Activated naive CD8-positive, alpha-beta T cell treated with anti-CD3 and anti-CD28 coated beads, Interleukin-2, amount 50 U/mL, for 24 hours (primary cell): ENCODE results near the gene TRAF3.
A peak's percentile ranks its signal among the peaks of the same experiment; 100 is the strongest.

Source experiments
- ATAC-seq: fragments of 150-1000 bp; cut with Tn5 transposase; one replicate; pipeline ENCODE4 v1.10.0; 2021
- DNase-seq: peaks from one replicate; pipeline ENCODE4 v3.0.0; 2021
- H3K27ac Mint-ChIP-seq: one replicate; pipeline ENCODE4 v1.8.0; 2021; ENCODE audit warnings: mild to moderate bottlenecking, mixed read lengths
- H3K27me3 Mint-ChIP-seq: one replicate; pipeline ENCODE4 v1.8.0; 2021; ENCODE audit warnings: mixed read lengths
- H3K36me3 Mint-ChIP-seq: one replicate; pipeline ENCODE4 v1.8.0; 2021; ENCODE audit warnings: low read depth, mixed read lengths
- H3K4me1 Mint-ChIP-seq: one replicate; pipeline ENCODE4 v1.8.0; 2021; ENCODE audit warnings: mixed read lengths
- H3K4me3 Mint-ChIP-seq: one replicate; pipeline ENCODE4 v1.8.0; 2021; ENCODE audit warnings: mild to moderate bottlenecking, moderate library complexity, mixed read lengths
- H3K9me3 Mint-ChIP-seq: one replicate; pipeline ENCODE4 v1.8.0; 2021; ENCODE audit warnings: mixed read lengths

The TRAF3 gene

DNA sequence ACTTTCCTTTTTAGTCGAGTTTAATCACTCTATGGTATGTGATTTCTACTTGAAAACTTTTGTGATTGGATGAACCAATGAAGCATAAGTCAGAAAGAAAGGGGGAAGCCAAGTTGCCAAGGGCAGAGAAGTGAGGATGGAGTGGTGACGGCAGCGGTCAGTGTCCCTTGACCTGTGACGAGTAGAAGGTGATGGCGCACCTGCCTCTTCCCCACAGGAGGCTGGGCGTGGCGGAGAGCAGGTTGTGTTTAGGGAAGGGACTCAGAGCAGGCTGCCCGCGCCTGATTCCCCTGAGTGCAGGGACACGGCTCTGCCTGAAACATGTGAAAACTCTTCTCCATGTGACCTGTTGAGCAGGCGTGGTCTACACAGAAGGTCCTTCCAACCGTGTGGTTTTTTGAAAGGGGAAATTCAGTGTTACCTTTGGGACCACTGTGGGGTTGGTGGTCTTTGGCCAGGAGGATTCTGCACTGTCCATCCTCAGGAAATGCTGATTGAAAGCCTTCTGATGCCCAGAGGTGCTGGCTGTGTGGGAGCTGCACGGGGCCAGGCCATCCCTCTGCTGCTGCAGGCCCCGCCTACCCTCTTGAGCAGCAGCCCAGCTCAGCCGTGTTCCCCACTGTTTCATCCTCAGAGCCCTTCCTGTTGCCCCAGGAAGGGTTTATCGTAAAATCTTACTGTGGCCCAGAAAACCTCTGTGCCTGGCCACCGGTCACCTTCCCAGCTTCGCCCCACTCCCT, 121.7 kb downstream of the TRAF3 start:
- Mint-ChIP-seq H3K4me1 (peaks cover 33% of the 10 kb centered on the region), H3K9me3 (no peaks in the 10 kb centered on the region), H3K36me3 (peaks cover 44% of the 10 kb centered on the region), H3K27ac (peak overlapping the region; percentile 38), H3K27me3 (no peaks in the 10 kb centered on the region), H3K4me3 (no peak overlapping the region)
- ATAC-seq (no peak), DNase-seq (no peak)

DNA sequence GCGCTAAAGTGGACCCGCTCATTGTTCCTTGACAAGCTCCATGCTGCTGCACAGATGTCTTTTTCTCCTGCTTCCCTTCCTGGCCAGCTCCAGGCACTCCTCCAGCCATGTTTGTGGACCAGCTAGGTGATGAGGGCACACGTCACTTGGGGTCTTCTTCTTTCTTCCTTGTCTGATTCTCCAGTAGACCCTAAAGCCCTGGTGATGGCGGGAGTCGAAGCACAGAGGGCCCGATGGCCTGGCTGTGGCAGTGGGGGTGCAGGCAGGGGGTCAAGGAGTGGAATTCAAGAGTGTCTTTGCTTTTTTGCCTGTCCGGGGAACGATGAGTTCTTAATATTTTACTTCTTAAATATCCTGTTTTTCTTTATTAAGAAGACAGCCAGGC, 122.3 kb downstream of the TRAF3 start:
- H3K36me3 Mint-ChIP-seq, result peaks cover 44% of the 10 kb centered on the region

DNA sequence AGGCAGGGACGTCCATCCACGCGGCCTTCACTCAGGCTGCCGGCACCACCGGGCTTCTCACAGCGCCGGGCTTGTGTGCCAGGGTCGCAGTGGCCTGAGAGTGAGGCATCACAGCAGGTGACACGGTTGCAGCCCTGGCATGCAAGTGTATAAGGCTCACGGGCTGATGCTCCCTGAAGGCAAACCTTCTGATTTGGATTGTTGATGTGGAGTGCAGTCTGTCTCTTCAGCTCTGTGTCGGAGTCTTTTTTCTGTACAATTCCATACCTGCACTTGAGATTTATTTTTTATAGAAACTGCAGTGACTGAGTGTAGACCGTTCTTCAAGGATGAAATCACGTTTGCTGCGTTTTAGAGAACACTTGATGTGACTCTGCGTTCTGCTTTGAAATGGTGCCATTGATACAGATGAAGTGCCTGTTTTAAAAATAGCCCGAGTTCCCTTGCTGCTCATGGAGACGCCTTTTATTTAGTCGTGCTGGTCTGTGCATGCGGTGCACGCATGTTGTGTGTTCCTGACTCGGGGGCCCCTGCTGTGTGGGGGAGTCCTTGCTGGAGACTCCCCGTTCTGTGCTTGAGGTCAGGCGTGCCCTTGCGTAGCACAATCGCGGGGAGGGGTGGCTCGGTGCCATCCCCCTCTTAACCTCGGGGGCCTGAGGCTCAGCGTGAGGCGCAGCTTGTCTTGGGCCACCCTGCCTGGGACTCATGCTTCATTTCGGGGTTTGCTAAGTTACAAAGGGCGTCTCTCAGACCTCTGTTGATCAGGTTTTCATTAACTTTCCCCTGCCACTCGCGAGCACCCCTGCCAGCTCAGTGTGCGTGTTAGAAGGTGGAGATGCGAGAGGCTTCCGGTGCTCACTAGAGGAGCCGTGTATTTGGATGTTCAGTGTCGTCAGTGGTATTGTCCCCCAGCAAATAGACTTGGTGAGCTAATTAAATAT, 123.7 kb downstream of the TRAF3 start:
- Mint-ChIP-seq H3K9me3 (no peaks in the 10 kb centered on the region), H3K27me3 (no peaks in the 10 kb centered on the region), H3K4me1 (peaks cover 34% of the 10 kb centered on the region), H3K27ac (peak overlapping the region; percentile 82), H3K36me3 (peaks cover 39% of the 10 kb centered on the region), H3K4me3 (peak overlapping the region; percentile 3)
- ATAC-seq, result peak; percentile 31
- DNase-seq, result no peak

More for the DNA sequence above, 122.3 kb downstream of the TRAF3 start:
- Mint-ChIP-seq H3K27ac (peak overlapping the region; percentile 25), H3K9me3 (no peaks in the 10 kb centered on the region), H3K4me3 (no peak overlapping the region), H3K27me3 (no peaks in the 10 kb centered on the region), H3K4me1 (peaks cover 33% of the 10 kb centered on the region)
- ATAC-seq (no peak), DNase-seq (no peak)

DNA sequence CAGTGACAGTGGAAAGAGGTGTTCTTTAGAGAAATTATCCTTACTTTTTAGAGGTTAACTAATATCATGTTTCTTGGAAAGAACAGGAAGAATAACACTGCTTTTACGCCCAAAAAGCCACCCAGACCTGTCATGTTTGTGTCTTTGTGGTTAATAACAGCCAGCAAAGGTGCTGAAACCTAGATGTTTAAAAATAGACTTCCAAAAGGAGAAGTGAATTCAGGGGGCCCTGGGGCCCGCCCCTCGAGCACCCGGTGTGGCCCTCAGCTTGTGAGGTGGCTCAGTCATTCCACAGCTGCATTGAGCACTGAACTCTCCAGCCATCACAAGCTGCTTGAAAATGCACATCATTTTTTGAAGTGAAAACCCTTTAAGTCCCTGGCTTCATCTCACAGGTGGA, 124.4 kb downstream of the TRAF3 start:
- H3K27me3 Mint-ChIP-seq, result no peaks in the 10 kb centered on the region
- DNase-seq (no peak), ATAC-seq (peak; percentile 26)
- H3K4me1 Mint-ChIP-seq, result peaks cover 34% of the 10 kb centered on the region
- no peaks in the 10 kb centered on the region for H3K9me3 Mint-ChIP-seq
- peaks cover 39% of the 10 kb centered on the region for H3K36me3 Mint-ChIP-seq
- H3K4me3 Mint-ChIP-seq, result peak overlapping the region; percentile 3
- H3K27ac Mint-ChIP-seq, result peak overlapping the region; percentile 82

DNA sequence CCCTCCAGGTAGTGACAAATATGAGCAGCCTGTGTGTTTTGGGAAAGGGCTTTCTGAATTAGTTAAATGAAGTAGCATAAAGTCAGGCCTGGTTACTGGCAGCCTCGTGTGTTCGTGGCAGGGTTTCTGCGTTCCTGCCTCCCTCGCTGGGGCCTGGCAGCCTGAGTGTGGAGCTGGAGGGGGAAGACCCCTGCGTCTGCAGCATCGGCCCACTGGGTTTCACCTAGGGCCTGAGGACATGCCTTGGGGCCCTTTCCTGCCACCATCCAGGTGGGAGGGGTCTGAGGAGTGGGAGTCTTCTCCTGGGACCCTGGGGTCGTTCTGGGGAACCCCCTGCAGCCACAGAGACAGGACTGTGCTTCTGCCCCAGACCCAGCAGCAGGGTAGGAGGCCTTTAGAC, 124.8 kb downstream of the TRAF3 start:
- H3K27me3 Mint-ChIP-seq, result no peaks in the 10 kb centered on the region
- no peaks in the 10 kb centered on the region for H3K9me3 Mint-ChIP-seq
- H3K27ac Mint-ChIP-seq, result peak overlapping the region; percentile 82
- H3K36me3 Mint-ChIP-seq, result peaks cover 39% of the 10 kb centered on the region
- peaks cover 33% of the 10 kb centered on the region for H3K4me1 Mint-ChIP-seq
- DNase-seq (no peak), ATAC-seq (no peak)
- no peak overlapping the region for H3K4me3 Mint-ChIP-seq

DNA sequence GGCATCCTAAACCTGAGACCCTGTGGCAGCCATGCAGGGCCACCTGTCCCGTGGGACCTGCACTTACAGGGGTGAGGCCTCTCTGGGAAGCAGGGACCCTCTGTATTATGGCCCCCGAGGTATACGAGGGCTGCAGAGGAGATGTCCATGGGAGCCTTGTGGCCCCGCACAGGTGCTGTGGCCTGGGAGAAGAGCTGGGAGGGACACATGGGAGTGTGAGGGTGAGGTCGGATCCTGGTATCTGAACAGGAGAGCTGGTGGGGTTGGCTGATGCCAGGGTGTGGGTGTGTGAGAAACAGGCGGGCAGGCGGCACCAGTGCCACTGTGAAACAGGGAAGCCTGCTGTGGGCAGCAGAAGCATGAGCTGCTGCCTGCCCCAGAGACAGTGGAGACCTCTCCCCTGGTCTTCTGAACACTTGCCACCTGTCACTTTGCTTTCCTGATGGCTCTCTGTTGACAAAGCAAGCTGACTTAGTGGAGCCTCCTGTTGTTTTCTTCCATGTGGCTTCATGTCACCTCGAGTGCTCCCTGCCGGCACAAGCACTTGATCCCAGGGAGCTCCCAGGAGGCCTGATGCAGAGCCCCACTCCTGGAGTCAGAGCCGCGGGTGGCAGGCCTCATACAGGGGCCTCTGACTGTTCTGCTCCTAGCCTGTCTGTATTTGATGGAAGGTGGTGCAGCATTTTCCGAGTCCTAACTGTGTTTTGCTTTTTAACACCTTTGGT, 125.4 kb downstream of the TRAF3 start:
- peaks cover 31% of the 10 kb centered on the region for H3K4me1 Mint-ChIP-seq
- peak overlapping the region; percentile 47 for H3K27ac Mint-ChIP-seq
- H3K4me3 Mint-ChIP-seq, result no peak overlapping the region
- H3K27me3 Mint-ChIP-seq, result no peaks in the 10 kb centered on the region
- H3K9me3 Mint-ChIP-seq, result no peaks in the 10 kb centered on the region
- DNase-seq, result no peak
- ATAC-seq, result no peak
- H3K36me3 Mint-ChIP-seq, result peaks cover 38% of the 10 kb centered on the region

DNA sequence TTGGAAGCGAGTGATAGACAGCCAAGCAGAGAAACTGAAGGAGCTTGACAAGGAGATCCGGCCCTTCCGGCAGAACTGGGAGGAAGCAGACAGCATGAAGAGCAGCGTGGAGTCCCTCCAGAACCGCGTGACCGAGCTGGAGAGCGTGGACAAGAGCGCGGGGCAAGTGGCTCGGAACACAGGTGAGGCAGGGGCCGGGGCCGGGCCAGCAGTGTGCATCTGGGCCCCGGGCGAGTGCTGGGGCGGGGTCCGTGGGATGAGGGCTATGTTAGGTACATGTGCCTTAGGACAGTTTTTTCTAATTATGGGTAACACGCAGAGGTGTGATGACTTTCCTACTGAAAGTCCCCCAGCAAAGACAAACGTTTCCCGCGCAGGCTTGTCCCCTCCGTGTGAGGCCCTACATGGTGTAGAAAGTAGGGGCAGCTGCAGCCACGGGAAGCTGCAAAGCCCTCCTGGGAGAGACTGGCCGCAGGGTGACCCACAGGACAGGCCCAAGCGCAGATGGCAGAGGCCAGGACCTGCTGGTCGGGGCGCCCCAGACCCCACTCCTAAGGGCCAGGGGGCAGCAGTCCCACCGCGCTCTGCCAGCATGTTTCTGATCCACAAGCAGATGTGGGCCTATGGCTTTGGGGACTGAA, 126.1 kb downstream of the TRAF3 start:
- peaks cover 27% of the 10 kb centered on the region for H3K4me1 Mint-ChIP-seq
- H3K27ac Mint-ChIP-seq, result peak overlapping the region; percentile 77
- no peak overlapping the region for H3K4me3 Mint-ChIP-seq
- ATAC-seq (no peak), DNase-seq (no peak)
- H3K9me3 Mint-ChIP-seq, result no peaks in the 10 kb centered on the region
- H3K36me3 Mint-ChIP-seq, result peaks cover 35% of the 10 kb centered on the region
- no peaks in the 10 kb centered on the region for H3K27me3 Mint-ChIP-seq

DNA sequence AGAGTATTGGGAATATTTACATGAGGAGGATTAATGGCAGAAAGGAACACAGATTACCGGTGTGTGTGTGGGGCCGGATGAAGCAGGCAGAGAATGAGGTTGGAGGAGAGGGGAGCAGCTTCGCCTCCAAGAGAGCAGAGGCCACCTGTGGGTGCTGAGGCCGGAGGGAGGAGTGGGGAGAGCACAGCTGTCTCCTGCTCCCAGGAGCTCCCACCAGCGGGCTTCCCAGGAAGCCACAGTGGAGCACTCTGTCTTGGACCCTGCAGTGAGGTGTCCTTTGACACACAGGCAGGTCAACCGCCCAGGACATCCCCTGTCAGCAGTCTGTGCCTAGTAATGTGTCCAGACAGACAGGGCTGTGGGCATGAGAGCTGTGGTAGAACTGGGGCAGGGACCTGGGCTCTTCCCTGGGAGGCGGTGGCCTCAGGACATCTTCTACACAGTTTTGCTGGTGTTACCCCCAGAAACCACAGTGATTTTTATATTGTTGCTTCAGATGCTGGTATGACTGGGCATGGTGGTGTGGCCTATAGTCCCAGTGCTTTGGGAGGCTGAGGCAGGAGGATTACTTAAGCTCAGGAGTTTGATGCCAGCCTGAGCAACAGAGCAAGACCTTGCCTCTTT, 126.8 kb downstream of the TRAF3 start:
- DNase-seq, result no peak
- no peak overlapping the region for H3K4me3 Mint-ChIP-seq
- no peaks in the 10 kb centered on the region for H3K9me3 Mint-ChIP-seq
- H3K27me3 Mint-ChIP-seq, result no peaks in the 10 kb centered on the region
- H3K27ac Mint-ChIP-seq, result peak overlapping the region; percentile 77
- H3K4me1 Mint-ChIP-seq, result peaks cover 23% of the 10 kb centered on the region
- H3K36me3 Mint-ChIP-seq, result peaks cover 31% of the 10 kb centered on the region
- no peak for ATAC-seq

DNA sequence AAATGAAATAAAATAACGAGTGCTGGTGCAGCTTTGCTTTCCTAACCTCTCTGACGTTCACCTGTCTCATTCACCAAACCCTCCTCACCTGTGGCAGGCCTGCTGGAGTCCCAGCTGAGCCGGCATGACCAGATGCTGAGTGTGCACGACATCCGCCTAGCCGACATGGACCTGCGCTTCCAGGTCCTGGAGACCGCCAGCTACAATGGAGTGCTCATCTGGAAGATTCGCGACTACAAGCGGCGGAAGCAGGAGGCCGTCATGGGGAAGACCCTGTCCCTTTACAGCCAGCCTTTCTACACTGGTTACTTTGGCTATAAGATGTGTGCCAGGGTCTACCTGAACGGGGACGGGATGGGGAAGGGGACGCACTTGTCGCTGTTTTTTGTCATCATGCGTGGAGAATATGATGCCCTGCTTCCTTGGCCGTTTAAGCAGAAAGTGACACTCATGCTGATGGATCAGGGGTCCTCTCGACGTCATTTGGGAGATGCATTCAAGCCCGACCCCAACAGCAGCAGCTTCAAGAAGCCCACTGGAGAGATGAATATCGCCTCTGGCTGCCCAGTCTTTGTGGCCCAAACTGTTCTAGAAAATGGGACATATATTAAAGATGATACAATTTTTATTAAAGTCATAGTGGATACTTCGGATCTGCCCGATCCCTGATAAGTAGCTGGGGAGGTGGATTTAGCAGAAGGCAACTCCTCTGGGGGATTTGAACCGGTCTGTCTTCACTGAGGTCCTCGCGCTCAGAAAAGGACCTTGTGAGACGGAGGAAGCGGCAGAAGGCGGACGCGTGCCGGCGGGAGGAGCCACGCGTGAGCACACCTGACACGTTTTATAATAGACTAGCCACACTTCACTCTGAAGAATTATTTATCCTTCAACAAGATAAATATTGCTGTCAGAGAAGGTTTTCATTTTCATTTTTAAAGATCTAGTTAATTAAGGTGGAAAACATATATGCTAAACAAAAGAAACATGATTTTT, 128.2 kb downstream of the TRAF3 start:
- Mint-ChIP-seq H3K36me3 (peaks cover 27% of the 10 kb centered on the region), H3K27ac (no peak overlapping the region), H3K27me3 (no peaks in the 10 kb centered on the region)

DNA sequence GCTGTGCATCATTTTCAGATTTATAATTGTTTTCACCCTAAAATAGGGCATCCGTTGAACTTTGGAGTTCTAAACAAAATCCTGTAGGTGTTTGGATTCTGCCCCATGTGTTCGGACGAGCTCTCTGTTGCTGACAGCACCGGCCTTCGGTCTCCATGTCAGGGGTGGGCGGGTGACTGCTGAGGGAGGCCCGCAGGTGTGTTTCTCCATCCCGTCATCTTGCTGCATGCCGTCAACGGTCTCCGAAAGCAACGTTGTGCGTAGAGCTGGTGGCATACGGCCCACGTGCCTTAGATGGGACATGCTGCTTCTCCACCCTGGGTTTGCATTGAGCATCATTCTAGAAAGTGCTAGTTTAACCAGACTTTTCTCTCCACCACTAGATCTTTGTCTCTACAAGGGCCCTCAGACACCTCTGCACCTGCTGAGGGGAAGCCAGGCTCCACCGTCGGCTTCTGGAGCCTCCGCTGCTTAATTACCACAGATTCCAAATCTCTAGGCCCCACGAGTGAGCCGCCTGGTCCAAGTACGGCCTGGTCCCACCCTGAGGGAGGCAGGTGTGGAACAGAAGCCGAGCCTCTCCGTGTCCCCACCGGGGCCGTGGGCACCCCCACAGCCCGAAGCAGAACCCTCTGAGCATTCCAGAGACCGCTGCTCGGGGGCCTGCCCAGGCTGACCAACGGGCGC, 129.5 kb downstream of the TRAF3 start:
- Mint-ChIP-seq H3K4me1 (peaks cover 6% of the 10 kb centered on the region), H3K27me3 (no peaks in the 10 kb centered on the region), H3K36me3 (peaks cover 27% of the 10 kb centered on the region), H3K27ac (no peak overlapping the region), H3K4me3 (no peak overlapping the region), H3K9me3 (no peaks in the 10 kb centered on the region)
- DNase-seq, result no peak
- ATAC-seq, result no peak

More for the DNA sequence above, 128.2 kb downstream of the TRAF3 start:
- no peak overlapping the region for H3K4me3 Mint-ChIP-seq
- ATAC-seq, result no peak
- H3K9me3 Mint-ChIP-seq, result no peaks in the 10 kb centered on the region
- peaks cover 18% of the 10 kb centered on the region for H3K4me1 Mint-ChIP-seq
- DNase-seq, result no peak

DNA sequence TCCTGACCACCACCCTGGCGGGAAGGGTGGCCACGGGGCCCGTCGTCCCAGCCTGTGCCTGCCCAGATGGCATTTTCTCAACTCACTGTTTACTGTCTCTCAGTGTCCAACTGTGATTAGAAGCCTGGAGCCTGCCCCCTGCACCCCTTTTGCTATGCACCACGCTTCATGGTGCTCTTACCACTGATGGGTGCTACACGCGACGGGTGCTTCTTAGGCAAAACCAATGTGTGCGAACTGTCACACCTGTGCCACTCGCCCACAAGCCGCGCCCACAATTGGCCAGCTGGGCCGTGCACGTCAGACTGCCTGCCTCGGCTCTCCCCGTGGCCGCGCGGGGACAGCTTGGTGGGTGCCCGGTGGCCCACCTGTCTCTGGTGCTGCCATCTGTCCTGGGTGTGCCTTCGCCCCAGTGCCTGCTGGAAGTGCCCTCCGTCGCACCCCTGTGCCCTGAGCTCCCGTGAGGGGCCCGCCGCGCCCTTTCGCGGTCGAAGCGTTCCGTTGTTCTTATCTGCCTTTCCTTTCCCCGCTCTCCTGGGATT, 130.1 kb downstream of the TRAF3 start:
- DNase-seq, result no peak

DNA sequence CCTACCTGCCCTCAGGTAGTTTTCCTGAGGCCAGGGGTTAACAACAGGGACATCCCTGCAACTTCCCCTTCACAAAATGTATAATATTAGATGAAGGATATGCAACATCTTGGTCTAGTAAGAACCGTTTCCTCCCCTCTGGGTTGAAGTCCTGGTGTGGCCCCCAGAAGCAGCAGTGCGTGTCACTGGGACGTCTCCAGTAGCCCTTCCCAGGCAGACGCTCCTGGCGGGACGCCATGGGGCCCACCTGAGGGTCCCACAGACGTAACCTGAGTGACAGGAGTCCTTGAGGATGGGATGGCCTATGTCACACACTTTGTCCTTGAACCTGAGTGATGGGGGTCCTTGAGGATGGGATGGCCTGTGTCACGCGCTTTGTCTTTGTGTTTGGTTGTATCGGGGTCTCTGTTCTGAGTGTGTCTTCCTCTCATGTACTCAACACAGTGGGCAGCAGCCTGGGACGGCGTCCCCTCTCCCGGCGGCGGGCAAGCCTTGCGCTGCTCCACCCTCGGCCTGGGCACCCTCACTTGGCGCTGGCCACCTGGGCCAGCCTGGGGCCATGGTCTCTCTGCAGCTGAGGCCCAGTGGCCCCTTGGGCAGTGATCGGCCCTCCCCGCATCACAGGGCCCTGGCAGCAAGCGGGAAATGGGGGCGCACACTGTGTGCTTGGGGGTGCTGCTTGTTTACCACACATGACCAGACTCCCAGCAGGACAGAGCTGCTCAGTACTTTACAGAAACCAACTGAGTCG, 130.9 kb downstream of the TRAF3 start:
- H3K9me3 Mint-ChIP-seq, result no peaks in the 10 kb centered on the region

More for the DNA sequence above, 130.1 kb downstream of the TRAF3 start:
- peaks cover 25% of the 10 kb centered on the region for H3K36me3 Mint-ChIP-seq
- H3K27ac Mint-ChIP-seq, result no peak overlapping the region
- no peak overlapping the region for H3K4me3 Mint-ChIP-seq
- no peaks in the 10 kb centered on the region for H3K9me3 Mint-ChIP-seq
- H3K27me3 Mint-ChIP-seq, result no peaks in the 10 kb centered on the region
- H3K4me1 Mint-ChIP-seq, result peaks cover 4% of the 10 kb centered on the region
- no peak for ATAC-seq

More for the DNA sequence above, 130.9 kb downstream of the TRAF3 start:
- Mint-ChIP-seq H3K27ac (no peak overlapping the region), H3K4me3 (no peak overlapping the region), H3K27me3 (no peaks in the 10 kb centered on the region), H3K36me3 (peaks cover 21% of the 10 kb centered on the region), H3K4me1 (peaks cover 1% of the 10 kb centered on the region)
- ATAC-seq (no peak), DNase-seq (no peak)
